ENCODE data around the gene INF2.

GRCh38 chr14:104644656-104645378 is 44.6 kb upstream of the INF2 start:
- no peak for TF ChIP-seq CTCF (IDR thresholded peaks at IDR 0.05)
- TF ChIP-seq POLR2A (IDR thresholded peaks at IDR 0.05) = no peak

All from esophagus squamous epithelium (tissue), 4 donors.